Endothelial cell of umbilical vein (primary cell): Measurements from ENCODE around the gene NOD1. TPM values are rescaled to one million over a fixed set of nuclear protein-coding genes. Genes with fewer than 3 reads are reported as not detected.

Source experiments
- BruUV-seq: library from RNA; stranded (reverse); fragments of 400-500 nt; replicated peaks from 2 replicates; lab custom pipeline; 2021; lab: Mats Ljungman, UMichigan
- CTCF ChIA-PET: fragments of 300-600, 350-600 bp; sonication (Branson Sonifier 250); formaldehyde crosslinking; loops from one replicate; lab custom pipeline; 2021; ENCODE audit warnings: antibody characterized with exemption, inconsistent platforms; lab: Charles Lee
- POLR2A ChIA-PET: fragments of 300-600, 350-600 bp; sonication (Branson Sonifier 250); formaldehyde crosslinking; loops from one replicate; lab custom pipeline; 2021; ENCODE audit warnings: antibody characterized with exemption, inconsistent platforms; lab: Charles Lee
- DNase-seq: peaks from one replicate; pipeline ENCODE4 v3.0.0-alpha.2; 2011; ENCODE audit warnings: low read depth, low spot score
- FAIRE-seq: peaks from 2 replicates; lab custom pipeline; 2011; peaks lifted over from hg19 to GRCh38; lab: Jason Lieb, UNC
- H2AFZ ChIP-seq: 2 replicates; pipeline ENCODE4 v1.6.0; 2012; ENCODE audit warnings: low read depth, low read length, control low read depth, inconsistent platforms
- H3K27ac ChIP-seq: 2 replicates; pipeline ENCODE4 v1.5.1; 2011; ENCODE audit warnings: low read depth, mild to moderate bottlenecking, control low read depth, low read length, moderate library complexity; ENCODE audit not compliant: insufficient read depth
- H3K27me3 ChIP-seq, 2 experiments: 2 replicates each; pipeline versions ENCODE4 v1.6.0 to v1.6.1; 2011; ENCODE audit warnings: low read length in 2 of 2, mixed read lengths in 1 of 2; ENCODE audit not compliant: control insufficient read depth in 2 of 2, insufficient read depth in 2 of 2
- H3K36me3 ChIP-seq, 2 experiments: 2 replicates in 1 of 2; 3 replicates in 1 of 2; pipeline ENCODE4 v1.5.1; 2011; ENCODE audit warnings: low read length in 2 of 2, mild to moderate bottlenecking in 1 of 2, moderate library complexity in 1 of 2; ENCODE audit not compliant: control insufficient read depth in 2 of 2, insufficient read depth in 2 of 2; ENCODE audit errors: extremely low read depth in 1 of 2
- H3K4me1 ChIP-seq: 3 replicates; pipeline ENCODE4 v1.5.1; 2011; ENCODE audit warnings: mild to moderate bottlenecking, low read length; ENCODE audit not compliant: control insufficient read depth, insufficient read depth; ENCODE audit errors: extremely low read depth
- H3K4me2 ChIP-seq: 2 replicates; pipeline ENCODE4 v1.6.1; 2011; ENCODE audit warnings: low read length, control low read depth, mixed read lengths; ENCODE audit not compliant: insufficient read depth
- H3K4me3 ChIP-seq, 3 experiments: fragments of 200-600 bp in 1 of 3; sonication (generic), shearing (Covaris generic) in 1 of 3; replicated peaks in 1 of 3; 2 replicates each; pipeline ENCODE4 v1.5.1; 2011 to 2016; ENCODE audit warnings: control low read depth in 3 of 3, low read length in 3 of 3, mild to moderate bottlenecking in 2 of 3, inconsistent platforms in 1 of 3, low read depth in 1 of 3, moderate library complexity in 1 of 3; ENCODE audit not compliant: insufficient read depth in 1 of 3
- H3K79me2 ChIP-seq: 2 replicates; pipeline ENCODE4 v1.6.0; 2012; ENCODE audit warnings: low read length, inconsistent platforms; ENCODE audit not compliant: control insufficient read depth, insufficient read depth
- H3K9ac ChIP-seq: replicated peaks from 2 replicates; pipeline ENCODE3; 2011; ENCODE audit warnings: low read length, control low read depth; ENCODE audit not compliant: insufficient read depth; ENCODE audit errors: extremely low read depth
- H3K9me1 ChIP-seq: replicated peaks from 3 replicates; pipeline ENCODE4 v1.6.0; 2011; ENCODE audit warnings: mild to moderate bottlenecking, low read length; ENCODE audit not compliant: control insufficient read depth, insufficient read depth; ENCODE audit errors: extremely low read depth
- H3K9me3 ChIP-seq: replicated peaks from 2 replicates; pipeline ENCODE4 v1.5.1; 2012; ENCODE audit warnings: low read length, inconsistent platforms; ENCODE audit not compliant: control insufficient read depth, insufficient read depth
- H4K20me1 ChIP-seq: replicated peaks from 2 replicates; pipeline ENCODE3; 2011; ENCODE audit warnings: mild to moderate bottlenecking, low read length; ENCODE audit not compliant: control insufficient read depth, insufficient read depth; ENCODE audit errors: extremely low read depth
- CTCF ChIP-seq, 2 donors: IDR thresholded peaks; 1 replicate in 1 of 2; 2 replicates in 1 of 2; pipeline ENCODE4 v1.5.1; 2011; ENCODE audit warnings: low read length in 2 of 2, mild to moderate bottlenecking in 2 of 2, moderate library complexity in 2 of 2, control low read depth in 1 of 2, inconsistent platforms in 1 of 2, low read depth in 1 of 2; ENCODE audit not compliant: insufficient read depth in 1 of 2; ENCODE audit errors: extremely low read depth in 1 of 2
- EZH2 ChIP-seq: IDR thresholded peaks from 2 replicates; pipeline ENCODE4 v1.6.1; 2012; ENCODE audit warnings: borderline replicate concordance, low read depth, mild to moderate bottlenecking, moderate library complexity, low read length, inconsistent platforms; ENCODE audit not compliant: severe bottlenecking
- FOS ChIP-seq: IDR thresholded peaks from 2 replicates; pipeline ENCODE4 v1.6.1; 2011; ENCODE audit warnings: mild to moderate bottlenecking, low read length, moderate library complexity, borderline replicate concordance; ENCODE audit not compliant: insufficient read depth
- GATA2 ChIP-seq: IDR thresholded peaks from 2 replicates; pipeline ENCODE4 v1.7.0; 2011; ENCODE audit warnings: low read depth, mild to moderate bottlenecking, moderate library complexity, mixed read lengths, low read length; ENCODE audit not compliant: insufficient read length, insufficient read depth
- JUN ChIP-seq: IDR thresholded peaks from 2 replicates; pipeline ENCODE4 v1.6.1; 2011; ENCODE audit warnings: borderline replicate concordance, low read depth; ENCODE audit not compliant: insufficient read length, insufficient read depth
- MAX ChIP-seq: IDR thresholded peaks from 2 replicates; pipeline ENCODE4 v1.6.1; 2011; ENCODE audit not compliant: insufficient read depth, insufficient read length
- MYC ChIP-seq: IDR thresholded peaks from one replicate; pipeline ENCODE4 v1.6.1; 2011; ENCODE audit warnings: mild to moderate bottlenecking, low read depth, low read length
- POLR2A ChIP-seq: IDR thresholded peaks from 2 replicates; pipeline ENCODE4 v1.6.1; 2012; ENCODE audit warnings: low read depth, mild to moderate bottlenecking, control low read depth, low read length
- POLR2AphosphoS5 ChIP-seq: IDR thresholded peaks from 2 replicates; pipeline ENCODE4 v1.6.1; 2012; ENCODE audit warnings: low read depth, mild to moderate bottlenecking, control low read depth, low read length, moderate library complexity; ENCODE audit not compliant: insufficient read depth
- dilution Hi-C: fragments of 300-500 bp; cut with MboI; formaldehyde crosslinking; loops from one replicate; pipeline ENCODE4 v1.15.0; 2019; ENCODE audit warnings: low sequenced_read_pairs; ENCODE audit not compliant: extremely low pct_ligation_motif_present
- intact Hi-C: fragments of 100-400 bp; cut with micrococcal nuclease; formaldehyde crosslinking; loops from one replicate; pipeline ENCODE4 v1.10.0; 2022
- polyA plus RNA-seq, 4 experiments: library from polyadenylated mRNA; depleted of rRNA in 3 of 4; stranded (reverse) in 3 of 4; unstranded in 1 of 4; fragments of >200 nt; gene quantifications; 2 replicates each; pipeline versions ENCODE4 v1.2.1 to v1.2.3, GENCODE V29; 2011 to 2012; ENCODE audit warnings: missing spikeins in 1 of 4
- total RNA-seq: library from RNA; stranded (reverse); gene quantifications from 2 replicates; pipeline ENCODE4 v1.2.3, GENCODE V29; 2021

Gene NOD1
- total and polyA plus RNA-seq, 2 donors (not counting 3 experiments of a cell fraction or from before 2014, with no cell fraction given) = 22.1 to 39.2 TPM

DNA sequence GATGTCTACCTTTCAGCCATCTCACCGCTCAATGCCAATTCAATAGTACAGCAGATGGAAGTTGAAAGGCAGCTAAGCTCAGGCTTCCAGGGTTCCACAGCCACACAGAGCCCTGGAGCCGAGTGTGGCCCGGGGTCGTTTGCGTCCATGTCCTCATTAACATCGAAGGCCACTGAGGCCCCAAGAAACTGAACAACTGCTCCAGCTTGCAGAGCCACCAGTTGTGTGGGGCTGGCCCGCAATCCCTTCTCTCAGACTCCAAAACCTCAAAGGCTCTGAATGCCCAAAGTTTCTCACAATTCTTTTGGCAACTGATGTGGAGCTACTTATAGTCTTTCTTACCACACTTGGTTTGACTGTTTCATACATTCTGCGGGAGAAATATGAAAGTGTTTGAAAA is 31.1 kb downstream of the NOD1 start:
- ChIA-PET POLR2A (no interaction called here), CTCF (no interaction called here)
- intact Hi-C loops = no loop called here
- Histone ChIP-seq H3K79me2 (no peaks in the 10 kb centered on the region), H2AFZ (no peak overlapping the region), H3K9me1 (no peaks in the 10 kb centered on the region), H3K4me3 (no peak overlapping the region), H3K27ac (no peak overlapping the region), H3K27me3 (no peaks in the 10 kb centered on the region), H3K9me3 (no peaks in the 10 kb centered on the region), H3K4me1 (no peaks in the 10 kb centered on the region), H4K20me1 (no peaks in the 10 kb centered on the region), H3K36me3 (peaks cover 10 to 61% of the 10 kb centered on the region in 2 experiments), H3K9ac (no peak overlapping the region), H3K4me2 (no peak overlapping the region)
- FAIRE-seq = no peak
- dilution Hi-C loops = no loop called here
- no peak for DNase-seq
- TF ChIP-seq MAX (no peak), EZH2 (no peak), FOS (no peak), POLR2A (no peak), JUN (no peak), GATA2 (no peak), MYC (no peak), POLR2AphosphoS5 (no peak), CTCF (IDR thresholded peaks at IDR 0.05; ENCODE audit: extremely low read depth in 1 of 2, insufficient read depth in 1 of 2, low read depth in 1 of 2, low read length in 2 of 2) (no peak)
- BruUV-seq = no TSS peak
